Tibial nerve (tissue), 4 donors: ENCODE results near the gene BAZ1A. TPM values are rescaled to one million over a fixed set of nuclear protein-coding genes. Genes with fewer than 3 reads are reported as not detected.

ENCODE experiments used
- DNase-seq, 2 donors: peaks; one replicate each; pipeline ENCODE4 v3.0.0-alpha.2; 2019; ENCODE audit warnings: low spot score in 2 of 2
- H3K27ac ChIP-seq, 4 donors: fragments of 200-600 bp; sonication (generic) in 3 of 4; one replicate each; pipeline ENCODE4 v1.5.1; 2017 to 2019; ENCODE audit warnings: mild to moderate bottlenecking in 1 of 4
- H3K27me3 ChIP-seq, 2 donors: fragments of 200-600 bp; sonication (generic) in 1 of 2; one replicate each; pipeline versions ENCODE4 v1.5.1 to v1.6.0; 2017 to 2019
- H3K36me3 ChIP-seq, 3 donors: fragments of 200-600 bp; sonication (generic); one replicate each; pipeline ENCODE4 v1.5.1; 2018 to 2019
- H3K4me1 ChIP-seq, 4 donors: fragments of 200-600 bp; sonication (generic) in 3 of 4; one replicate each; pipeline ENCODE4 v1.5.1; 2017 to 2019
- H3K4me3 ChIP-seq, 4 donors: fragments of 200-600 bp; sonication (generic) in 3 of 4; one replicate each; pipeline ENCODE4 v1.5.1; 2017 to 2019; ENCODE audit warnings: mild to moderate bottlenecking in 1 of 4, moderate library complexity in 1 of 4
- H3K9me3 ChIP-seq, 4 donors: fragments of 200-600 bp; sonication (generic) in 3 of 4; one replicate each; pipeline ENCODE4 v1.5.1; 2017 to 2019
- CTCF ChIP-seq, 5 experiments: fragments of 200-600 bp in 3 of 5; fragments of 450-650 bp in 2 of 5; sonication (generic) in 3 of 5; IDR thresholded peaks; one replicate each; pipeline ENCODE4 v1.5.1; 2016 to 2019; ENCODE audit warnings: antibody characterized with exemption in 5 of 5, mild to moderate bottlenecking in 3 of 5, moderate library complexity in 2 of 5
- EP300 ChIP-seq, 2 donors: sonication (generic); formaldehyde crosslinking; IDR thresholded peaks; one replicate each; pipeline ENCODE4 v1.6.1; 2017; ENCODE audit warnings: antibody characterized with exemption in 2 of 2, mild to moderate bottlenecking in 1 of 2
- POLR2A ChIP-seq, 2 donors: fragments of 450-650 bp; IDR thresholded peaks; one replicate each; pipeline ENCODE4 v1.6.1; 2017; ENCODE audit warnings: antibody characterized with exemption in 2 of 2, mild to moderate bottlenecking in 2 of 2, moderate library complexity in 2 of 2
- WGBS, 2 donors: methylation state at CpG; one replicate each; pipeline ENCODE4 v1.1.5; 2018; 5-methylcytosine and 5-hydroxymethylcytosine counted together
- total RNA-seq, 4 donors: library from RNA; depleted of rRNA; stranded (reverse); fragments of >200 nt; gene quantifications; one replicate each; pipeline ENCODE4 v1.1.0, GENCODE V29; 2016

The BAZ1A gene
- total RNA-seq, 4 donors from 2014 or later = 26.0 to 32.6 (median 31.0) TPM

GRCh38 chr14:34865889-34866574 lies 9.1 kb downstream of the BAZ1A start:
- 92 to 98% methylated on average over 13 of the region's 13 CpGs for WGBS, 2 donors
- H3K27ac ChIP-seq = no peak overlapping the region
- no peak overlapping the region for H3K4me3 ChIP-seq
- peaks cover 0 to 2% (median 0%) of the 10 kb centered on the region in 4 donors for H3K4me1 ChIP-seq
- TF ChIP-seq CTCF (IDR thresholded peaks at IDR 0.05) (no peak), POLR2A (IDR thresholded peaks at IDR 0.05) (no peak), EP300 (IDR thresholded peaks at IDR 0.05) (no peak)
- H3K9me3 ChIP-seq = no peaks in the 10 kb centered on the region
- peaks cover 0 to under 1% (median 0%) of the 10 kb centered on the region in 3 donors for H3K36me3 ChIP-seq
- no peaks in the 10 kb centered on the region for H3K27me3 ChIP-seq
- no peak for DNase-seq

- no peak for DNase-seq
Observed at GRCh38 chr14:34863844-34864243, 11.3 kb downstream of the BAZ1A start.

GRCh38 chr14:34858765-34859164 lies 16.4 kb downstream of the BAZ1A start:
- Histone ChIP-seq H3K27ac (no peak overlapping the region), H3K27me3 (no peaks in the 10 kb centered on the region), H3K4me3 (no peak overlapping the region), H3K4me1 (no peaks in the 10 kb centered on the region), H3K36me3 (peaks cover 0 to 23% (median 0%) of the 10 kb centered on the region in 3 donors), H3K9me3 (no peaks in the 10 kb centered on the region)
- TF ChIP-seq CTCF (IDR thresholded peaks at IDR 0.05) (no peak), EP300 (IDR thresholded peaks at IDR 0.05) (no peak), POLR2A (IDR thresholded peaks at IDR 0.05) (no peak)
- 91 to 97% methylated on average over 2 of the region's 2 CpGs for WGBS, 2 donors
- no peak for DNase-seq

More at GRCh38 chr14:34863844-34864243, 11.3 kb downstream of the BAZ1A start:
- no peaks in the 10 kb centered on the region for H3K27me3 ChIP-seq
- no peak overlapping the region for H3K4me3 ChIP-seq
- H3K27ac ChIP-seq = no peak overlapping the region
- no peaks in the 10 kb centered on the region for H3K9me3 ChIP-seq
- peaks cover 0 to 13% (median 0%) of the 10 kb centered on the region in 3 donors for H3K36me3 ChIP-seq
- no peaks in the 10 kb centered on the region for H3K4me1 ChIP-seq
- 92 to 94% methylated on average over 1 of the region's 1 CpG for WGBS, 2 donors
- no peak for TF ChIP-seq CTCF (IDR thresholded peaks at IDR 0.05)
- TF ChIP-seq POLR2A (IDR thresholded peaks at IDR 0.05) = no peak
- no peak for TF ChIP-seq EP300 (IDR thresholded peaks at IDR 0.05)

- H3K27ac ChIP-seq = no peak overlapping the region
- H3K9me3 ChIP-seq = no peaks in the 10 kb centered on the region
- no peak overlapping the region for H3K4me3 ChIP-seq
- H3K4me1 ChIP-seq = no peaks in the 10 kb centered on the region
- DNase-seq = no peak
- H3K36me3 ChIP-seq = peaks cover 0 to 27% (median 0%) of the 10 kb centered on the region in 3 donors
- WGBS, 2 donors = 93% methylated on average over 6 to 7 of the region's 7 CpGs
- TF ChIP-seq EP300 (IDR thresholded peaks at IDR 0.05) (no peak), CTCF (IDR thresholded peaks at IDR 0.05) (no peak), POLR2A (IDR thresholded peaks at IDR 0.05) (no peak)
- H3K27me3 ChIP-seq = no peaks in the 10 kb centered on the region
Observed at GRCh38 chr14:34857689-34858449, 17.3 kb downstream of the BAZ1A start.

- Histone ChIP-seq H3K4me1 (no peaks in the 10 kb centered on the region), H3K9me3 (no peaks in the 10 kb centered on the region), H3K36me3 (peaks cover 0 to 18% (median 0%) of the 10 kb centered on the region in 3 donors), H3K4me3 (no peak overlapping the region), H3K27ac (no peak overlapping the region), H3K27me3 (no peaks in the 10 kb centered on the region)
- no peak for DNase-seq
- no peak for TF ChIP-seq CTCF (IDR thresholded peaks at IDR 0.05)
Observed at GRCh38 chr14:34853041-34853440, 22.1 kb downstream of the BAZ1A start.
